Liver (tissue), 9 donors: ENCODE data around the gene AKR1B1. TPM values are rescaled to one million over a fixed set of nuclear protein-coding genes. Genes with fewer than 3 reads are reported as not detected.
"Not testable (repeated sequence)": the region's sequence is repeated elsewhere in the genome, so short reads cannot be mapped to it uniquely, and the experiment has no call there.

Experiments used
- DNase-seq: peaks from one replicate; pipeline ENCODE4 v3.0.0-alpha.2; 2017; ENCODE audit warnings: low spot score
- H3K27ac ChIP-seq, 2 donors: one replicate each; pipeline ENCODE4 v1.7.0; 2013; ENCODE audit warnings: inconsistent platforms in 2 of 2, low read length in 2 of 2, control low read depth in 1 of 2, low read depth in 1 of 2, mild to moderate bottlenecking in 1 of 2
- H3K27me3 ChIP-seq, 4 donors: one replicate each; pipeline versions ENCODE4 v1.6.1 to v1.7.0; 2013; ENCODE audit warnings: low read length in 3 of 4, inconsistent platforms in 1 of 4, mild to moderate bottlenecking in 1 of 4, moderate library complexity in 1 of 4; ENCODE audit not compliant: control insufficient read depth in 4 of 4, insufficient read depth in 4 of 4
- H3K36me3 ChIP-seq, 4 donors: one replicate each; pipeline versions ENCODE4 v1.6.1 to v1.7.0; 2013; ENCODE audit warnings: low read length in 3 of 4, mild to moderate bottlenecking in 3 of 4, low read depth in 1 of 4, moderate library complexity in 1 of 4; ENCODE audit not compliant: control insufficient read depth in 4 of 4, insufficient read depth in 3 of 4
- H3K4me1 ChIP-seq, 4 donors: one replicate each; pipeline versions ENCODE4 v1.6.1 to v1.7.0; 2013; ENCODE audit warnings: low read length in 3 of 4, mild to moderate bottlenecking in 3 of 4, moderate library complexity in 1 of 4; ENCODE audit not compliant: control insufficient read depth in 4 of 4, insufficient read depth in 4 of 4
- H3K4me3 ChIP-seq, 3 donors: one replicate each; pipeline versions ENCODE4 v1.6.1 to v1.7.0; 2013; ENCODE audit warnings: low read length in 3 of 3, control low read depth in 1 of 3, low read depth in 1 of 3, mild to moderate bottlenecking in 1 of 3
- H3K9ac ChIP-seq, 2 donors: one replicate each; pipeline ENCODE4 v1.7.0; 2013; ENCODE audit warnings: low read length in 2 of 2, mild to moderate bottlenecking in 2 of 2, moderate library complexity in 2 of 2, control low read depth in 1 of 2, low read depth in 1 of 2
- H3K9me3 ChIP-seq, 4 donors: one replicate each; pipeline versions ENCODE4 v1.6.1 to v1.7.0; 2013; ENCODE audit warnings: low read length in 3 of 4; ENCODE audit not compliant: control insufficient read depth in 4 of 4
- ATF3 ChIP-seq: IDR thresholded peaks from 2 replicates; pipeline ENCODE4 v1.6.1; 2016; ENCODE audit warnings: antibody characterized with exemption
- FOXA2 ChIP-seq: IDR thresholded peaks from 2 replicates; pipeline ENCODE4 v1.6.1; 2016; ENCODE audit warnings: antibody characterized with exemption
- GABPA ChIP-seq, 2 donors: IDR thresholded peaks in 1 of 2; conservative IDR thresholded peaks in 1 of 2; 2 replicates each; pipeline ENCODE4 v1.6.1; 2016; ENCODE audit warnings: antibody characterized with exemption in 2 of 2, mild to moderate bottlenecking in 1 of 2, moderate library complexity in 1 of 2
- HNF4A ChIP-seq, 2 donors: conservative IDR thresholded peaks; 2 replicates each; pipeline ENCODE4 v1.6.1; 2016; ENCODE audit warnings: antibody characterized with exemption in 2 of 2, mild to moderate bottlenecking in 2 of 2
- HNF4G ChIP-seq: IDR thresholded peaks from 2 replicates; pipeline ENCODE4 v1.6.1; 2016; ENCODE audit warnings: antibody characterized with exemption
- NR2F2 ChIP-seq: IDR thresholded peaks from 2 replicates; pipeline ENCODE4 v1.6.1; 2016; ENCODE audit warnings: antibody characterized with exemption
- RAD21 ChIP-seq, 2 donors: IDR thresholded peaks; 2 replicates each; pipeline ENCODE4 v1.6.1; 2016; ENCODE audit warnings: antibody characterized with exemption in 2 of 2, mild to moderate bottlenecking in 2 of 2
- REST ChIP-seq: IDR thresholded peaks from 2 replicates; pipeline ENCODE4 v1.6.1; 2016; ENCODE audit warnings: antibody characterized with exemption, mild to moderate bottlenecking
- RXRA ChIP-seq, 2 donors: IDR thresholded peaks; 2 replicates each; pipeline ENCODE4 v1.6.1; 2017 to 2018; ENCODE audit warnings: antibody characterized with exemption in 2 of 2, mild to moderate bottlenecking in 1 of 2
- SP1 ChIP-seq: IDR thresholded peaks from 2 replicates; pipeline ENCODE4 v1.6.1; 2018; ENCODE audit warnings: antibody characterized with exemption, mild to moderate bottlenecking
- TAF1 ChIP-seq: conservative IDR thresholded peaks from 2 replicates; pipeline ENCODE4 v1.6.1; 2016; ENCODE audit warnings: antibody characterized with exemption, mild to moderate bottlenecking
- YY1 ChIP-seq: IDR thresholded peaks from 2 replicates; pipeline ENCODE4 v1.6.1; 2016; ENCODE audit warnings: antibody characterized with exemption, mild to moderate bottlenecking
- WGBS: extraction: QIAGEN DNeasy Blood & Tissue Kit; methylation state at CpG from one replicate; pipeline ENCODE4 v1.1.7; 2013; 5-methylcytosine and 5-hydroxymethylcytosine counted together
- polyA plus RNA-seq, 2 donors: library from polyadenylated mRNA; stranded (reverse) in 1 of 2; unstranded in 1 of 2; fragments of 200-250 nt in 1 of 2; fragments of >200 nt in 1 of 2; fragmentation: Nextera tagmentation in 1 of 2; extraction: Ambion mirVana in 1 of 2; gene quantifications; one replicate each; pipeline versions ENCODE4 v1.2.1 to v1.2.3, GENCODE V29; 2013 to 2015
- total RNA-seq, 2 donors: library from RNA; depleted of rRNA; stranded (reverse); fragments of >200 nt; gene quantifications; one replicate each; pipeline ENCODE4 v1.2.3, GENCODE V29; 2014
- TF ChIP-seq, protein P1 (sequence below): fragments of 150-350 bp; IDR thresholded peaks from 2 replicates; pipeline ENCODE4 v1.5.1; 2017; ENCODE audit warnings: improper control_type of control experiment, low read depth, low read length; ENCODE audit not compliant: missing input control
- TF ChIP-seq, protein P2 (sequence below): IDR thresholded peaks from 2 replicates; pipeline ENCODE4 v1.6.1; 2016; ENCODE audit warnings: antibody characterized with exemption
- donor health status: healthy.
- donor health status: healthy.
- donor health status: healthy.
- donor health status: healthy.
- donor health status: healthy.

Gene AKR1B1
- total and polyA plus RNA-seq, 4 donors = 10.8 to 12.6 (median 11.6) TPM

DNA sequence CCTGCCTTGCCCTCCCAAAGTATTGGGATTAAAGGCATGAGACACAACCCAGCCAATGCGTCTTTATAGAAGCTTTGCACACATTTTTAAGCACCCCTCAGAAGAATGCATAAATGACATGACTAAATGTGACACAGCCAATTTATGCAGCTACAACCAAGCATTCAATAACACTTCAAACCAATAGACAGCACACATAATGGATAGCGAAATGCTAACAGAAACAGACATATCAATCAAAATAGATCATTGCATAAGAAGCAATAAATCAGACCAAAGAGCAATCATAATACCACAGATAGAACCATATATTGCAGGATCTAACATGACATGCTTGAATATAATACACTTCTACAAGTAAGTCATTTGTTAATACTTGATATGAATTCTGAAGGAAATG, 34.2 kb upstream of the AKR1B1 start:
- Histone ChIP-seq H3K9me3 (no peaks in the 10 kb centered on the region), H3K4me3 (no peak overlapping the region), H3K4me1 (no peaks in the 10 kb centered on the region), H3K27me3 (no peaks in the 10 kb centered on the region), H3K9ac (no peak overlapping the region), H3K27ac (no peak overlapping the region), H3K36me3 (no peaks in the 10 kb centered on the region)
- TF ChIP-seq NR2F2 (no peak), FOXA2 (no peak), TAF1 (no peak), SP1 (no peak), HNF4A (conservative IDR thresholded peaks at IDR 0.05) (no peak), RAD21 (IDR thresholded peaks at IDR 0.05) (no peak), RXRA (IDR thresholded peaks at IDR 0.05) (no peak), HNF4G (no peak), GABPA (IDR thresholded peaks at IDR 0.05 in 1 of 2, conservative IDR thresholded peaks at IDR 0.05 in 1 of 2) (no peak), YY1 (no peak), REST (no peak), ATF3 (no peak)
- TF ChIP-seq, protein P1, sequence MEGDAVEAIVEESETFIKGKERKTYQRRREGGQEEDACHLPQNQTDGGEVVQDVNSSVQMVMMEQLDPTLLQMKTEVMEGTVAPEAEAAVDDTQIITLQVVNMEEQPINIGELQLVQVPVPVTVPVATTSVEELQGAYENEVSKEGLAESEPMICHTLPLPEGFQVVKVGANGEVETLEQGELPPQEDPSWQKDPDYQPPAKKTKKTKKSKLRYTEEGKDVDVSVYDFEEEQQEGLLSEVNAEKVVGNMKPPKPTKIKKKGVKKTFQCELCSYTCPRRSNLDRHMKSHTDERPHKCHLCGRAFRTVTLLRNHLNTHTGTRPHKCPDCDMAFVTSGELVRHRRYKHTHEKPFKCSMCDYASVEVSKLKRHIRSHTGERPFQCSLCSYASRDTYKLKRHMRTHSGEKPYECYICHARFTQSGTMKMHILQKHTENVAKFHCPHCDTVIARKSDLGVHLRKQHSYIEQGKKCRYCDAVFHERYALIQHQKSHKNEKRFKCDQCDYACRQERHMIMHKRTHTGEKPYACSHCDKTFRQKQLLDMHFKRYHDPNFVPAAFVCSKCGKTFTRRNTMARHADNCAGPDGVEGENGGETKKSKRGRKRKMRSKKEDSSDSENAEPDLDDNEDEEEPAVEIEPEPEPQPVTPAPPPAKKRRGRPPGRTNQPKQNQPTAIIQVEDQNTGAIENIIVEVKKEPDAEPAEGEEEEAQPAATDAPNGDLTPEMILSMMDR = no peak
- TF ChIP-seq, protein P2, sequence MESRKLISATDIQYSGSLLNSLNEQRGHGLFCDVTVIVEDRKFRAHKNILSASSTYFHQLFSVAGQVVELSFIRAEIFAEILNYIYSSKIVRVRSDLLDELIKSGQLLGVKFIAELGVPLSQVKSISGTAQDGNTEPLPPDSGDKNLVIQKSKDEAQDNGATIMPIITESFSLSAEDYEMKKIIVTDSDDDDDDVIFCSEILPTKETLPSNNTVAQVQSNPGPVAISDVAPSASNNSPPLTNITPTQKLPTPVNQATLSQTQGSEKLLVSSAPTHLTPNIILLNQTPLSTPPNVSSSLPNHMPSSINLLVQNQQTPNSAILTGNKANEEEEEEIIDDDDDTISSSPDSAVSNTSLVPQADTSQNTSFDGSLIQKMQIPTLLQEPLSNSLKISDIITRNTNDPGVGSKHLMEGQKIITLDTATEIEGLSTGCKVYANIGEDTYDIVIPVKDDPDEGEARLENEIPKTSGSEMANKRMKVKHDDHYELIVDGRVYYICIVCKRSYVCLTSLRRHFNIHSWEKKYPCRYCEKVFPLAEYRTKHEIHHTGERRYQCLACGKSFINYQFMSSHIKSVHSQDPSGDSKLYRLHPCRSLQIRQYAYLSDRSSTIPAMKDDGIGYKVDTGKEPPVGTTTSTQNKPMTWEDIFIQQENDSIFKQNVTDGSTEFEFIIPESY = no peak
- WGBS = 70% methylated on average over 2 of the region's 2 CpGs
- no peak for DNase-seq

GRCh38 chr7:134487721-134488120, 28.8 kb upstream of the AKR1B1 start:
- not testable (repeated sequence) for H3K27ac ChIP-seq, DNase-seq, H3K9ac ChIP-seq, H3K4me3 ChIP-seq, H3K4me1 ChIP-seq, H3K36me3 ChIP-seq, H3K27me3 ChIP-seq, H3K9me3 ChIP-seq
- 74% methylated on average over 4 of the region's 4 CpGs for WGBS
